GM19238 (cell line): ENCODE data around the gene GSTA5.
"Not testable (repeated sequence)": the region's sequence is repeated elsewhere in the genome, so short reads cannot be mapped to it uniquely, and the experiment has no call there.

Experiments used
- DNase-seq: peaks from one replicate; pipeline ENCODE4 v3.0.0; 2011; ENCODE audit warnings: low spot score; ENCODE audit not compliant: insufficient read length

GSTA5 gene

DNA sequence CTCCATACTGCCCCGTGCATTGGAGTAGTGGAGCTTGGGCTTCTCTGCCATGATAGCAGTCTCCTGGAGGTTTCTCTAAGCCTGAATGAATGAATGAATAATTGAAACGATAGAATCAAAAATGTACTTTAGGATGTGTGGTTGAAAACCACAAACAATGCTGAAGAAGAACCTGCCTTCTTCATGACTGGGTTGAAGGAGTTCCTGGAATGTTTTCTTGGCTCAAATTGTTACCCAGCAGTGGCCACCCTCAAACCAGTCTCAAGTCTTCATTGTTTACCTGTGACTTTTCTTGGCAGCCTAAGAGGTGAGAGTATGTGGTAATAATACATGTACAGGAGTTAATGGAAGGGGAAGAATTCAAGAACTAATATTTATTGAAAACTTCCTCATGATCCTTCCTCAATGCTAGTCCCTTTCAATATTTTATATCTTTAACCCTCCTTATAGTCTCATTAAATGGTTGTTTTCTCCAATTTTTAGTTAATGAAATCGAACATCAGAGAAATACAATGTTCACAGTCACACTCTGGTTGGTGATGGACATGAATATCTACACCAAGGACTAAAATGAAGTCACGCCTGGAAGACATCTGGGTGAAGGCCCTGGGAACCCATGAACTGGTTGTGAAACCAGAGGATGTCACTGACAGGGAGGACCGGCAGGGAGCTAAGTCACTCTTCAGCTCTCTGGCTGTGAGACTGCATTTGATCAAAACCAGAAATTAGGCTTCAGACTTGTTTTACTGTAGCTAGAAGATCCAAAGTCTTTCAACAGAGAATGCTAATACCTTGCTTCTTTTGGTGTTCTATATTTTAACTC, at the start of gene GSTA5:
Gene GSTA5 (minus strand): TSS at position 51 of the 823 bp plus-strand sequence.
- DNase-seq = no peak

DNA sequence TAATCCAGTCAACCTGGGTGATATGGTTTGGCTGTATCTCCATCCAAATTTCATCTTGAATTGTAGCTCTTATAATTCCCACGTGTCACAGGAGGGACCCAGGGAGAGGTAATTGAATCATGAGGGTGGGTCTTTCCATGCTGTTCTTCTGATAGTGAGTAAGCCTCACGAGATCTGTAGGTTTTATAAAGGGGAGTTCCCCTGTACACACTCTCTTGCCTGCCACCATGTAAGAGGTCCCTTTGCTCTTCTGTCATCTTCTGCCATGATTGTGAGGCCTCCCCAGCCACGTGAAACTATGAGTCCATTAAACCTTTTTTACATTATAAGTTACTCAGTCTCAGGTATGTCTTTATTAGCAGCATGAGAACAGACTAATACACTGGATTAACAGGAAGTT, 49.4 kb upstream of the GSTA5 start:
- DNase-seq = no peak

DNA sequence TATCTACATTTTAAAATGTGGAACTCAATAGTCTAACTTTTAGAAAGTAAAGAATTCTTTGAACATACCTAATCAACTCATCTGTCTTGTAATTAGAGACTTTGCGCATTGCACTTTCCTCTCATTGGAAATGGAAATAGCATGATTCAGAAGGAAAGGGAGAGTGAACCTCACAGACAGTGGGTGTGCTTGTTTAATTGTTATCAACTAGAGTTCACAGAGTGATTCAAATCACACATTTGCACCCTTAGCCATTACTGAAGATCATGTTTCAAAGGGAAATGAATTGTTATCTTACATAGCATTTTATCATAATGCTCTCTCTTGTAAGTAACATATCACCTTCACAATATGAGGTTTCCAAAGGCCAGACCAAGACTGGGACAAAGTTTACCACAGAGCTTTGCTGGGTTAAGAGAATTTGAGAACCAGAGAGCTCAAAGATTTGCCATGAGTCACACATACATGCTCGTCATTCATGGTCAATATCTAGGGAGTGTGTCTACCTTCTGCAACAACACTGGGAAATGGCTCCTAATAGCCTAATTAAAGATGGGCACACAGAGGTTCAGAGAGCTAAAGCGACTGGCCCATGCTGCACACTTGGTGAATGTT, 47.4 kb upstream of the GSTA5 start:
- no peak for DNase-seq

DNA sequence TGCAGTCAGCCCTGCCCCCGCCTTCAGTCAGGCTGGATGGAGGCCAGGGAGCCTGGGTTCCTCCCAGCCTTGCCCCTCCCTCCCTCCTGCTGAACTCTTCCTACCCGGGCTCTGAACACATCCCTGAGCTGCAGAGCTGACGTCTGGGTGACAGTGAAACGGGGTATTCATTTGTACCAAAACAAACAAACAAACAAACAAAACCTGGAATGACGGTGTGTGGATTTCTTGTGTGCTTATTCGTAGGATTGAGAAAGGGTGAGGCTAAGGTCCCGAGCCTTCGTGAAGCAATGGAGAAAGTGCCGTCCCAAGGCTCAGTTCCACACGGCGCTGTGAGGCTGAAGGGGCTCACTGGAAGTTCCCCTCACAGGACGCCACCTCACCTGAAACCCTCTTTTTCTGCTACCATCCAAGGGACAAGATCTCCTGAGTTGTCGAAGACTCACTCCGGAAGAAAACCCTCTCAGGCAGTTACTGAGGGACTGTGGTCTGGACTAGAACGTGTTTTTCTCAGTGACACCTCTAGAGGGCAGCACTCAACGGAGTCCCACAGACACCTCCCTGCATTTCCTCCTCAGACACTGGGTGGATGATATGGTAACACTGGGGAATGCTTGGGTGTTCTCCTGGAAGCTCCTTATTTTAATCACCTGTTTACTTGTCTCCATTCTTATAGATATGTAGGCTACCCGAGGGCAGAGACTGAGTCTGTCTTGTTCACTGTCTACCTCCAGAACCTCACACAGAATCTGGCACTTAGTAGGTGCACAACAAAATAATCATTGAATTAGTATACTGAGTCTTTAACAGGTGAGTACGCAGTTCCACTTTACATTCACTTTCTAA, 41.6 kb upstream of the GSTA5 start:
- peak; percentile 54 for DNase-seq

DNA sequence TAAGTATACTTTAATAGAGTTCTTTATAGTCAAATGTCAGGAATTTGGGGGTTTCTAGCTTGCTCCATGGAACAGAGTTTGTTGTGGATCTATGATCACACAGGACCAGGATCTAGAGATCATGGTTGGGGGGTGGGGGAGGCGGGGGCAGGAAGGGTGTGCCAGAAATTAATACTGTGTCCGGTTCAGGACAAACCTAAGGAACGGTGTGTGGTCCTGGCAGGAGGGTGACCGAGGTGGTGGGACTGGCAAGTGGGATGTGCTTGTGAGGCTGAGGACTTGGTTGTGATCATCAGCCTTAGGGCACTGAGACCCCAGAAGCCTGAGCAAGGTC, 41.0 kb upstream of the GSTA5 start:
- no peak for DNase-seq

DNA sequence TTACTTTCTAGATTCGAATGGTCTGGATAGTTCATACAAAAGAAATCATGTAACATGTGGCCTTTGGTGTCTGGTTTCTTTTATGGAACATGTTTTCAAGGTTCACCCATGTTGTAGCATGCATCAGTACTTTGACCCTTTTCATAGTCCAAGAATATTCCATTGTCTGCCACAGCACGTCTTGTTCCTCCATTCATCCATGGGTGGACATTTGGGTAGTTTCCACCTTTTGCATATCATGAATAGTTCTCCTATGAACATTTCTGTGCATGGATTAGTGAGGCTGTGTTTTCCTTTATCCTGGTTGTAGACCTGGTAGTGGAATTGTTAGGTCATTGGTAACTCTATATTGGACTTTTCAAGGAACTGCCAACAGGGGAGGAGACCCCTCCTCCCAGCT, 37.2 kb upstream of the GSTA5 start:
- DNase-seq = no peak

DNA sequence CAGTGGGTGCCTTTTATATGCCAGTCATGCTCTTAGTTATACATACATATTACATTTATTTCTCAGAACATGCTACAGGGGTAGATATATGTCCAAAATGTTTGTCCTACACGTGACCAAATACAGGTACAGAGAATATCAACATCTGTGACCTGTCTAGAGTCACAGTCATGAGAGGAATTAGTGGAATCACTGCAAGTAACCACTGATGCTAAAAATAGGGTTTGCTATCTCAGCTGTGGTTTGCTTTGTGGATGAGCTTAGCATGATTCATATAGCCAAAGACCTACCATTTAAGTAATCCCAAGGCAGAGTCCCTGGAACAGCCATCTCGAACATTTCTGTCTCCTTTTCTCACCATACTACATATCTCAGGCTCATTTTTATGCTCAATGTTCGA, 36.6 kb upstream of the GSTA5 start:
- no peak for DNase-seq

DNA sequence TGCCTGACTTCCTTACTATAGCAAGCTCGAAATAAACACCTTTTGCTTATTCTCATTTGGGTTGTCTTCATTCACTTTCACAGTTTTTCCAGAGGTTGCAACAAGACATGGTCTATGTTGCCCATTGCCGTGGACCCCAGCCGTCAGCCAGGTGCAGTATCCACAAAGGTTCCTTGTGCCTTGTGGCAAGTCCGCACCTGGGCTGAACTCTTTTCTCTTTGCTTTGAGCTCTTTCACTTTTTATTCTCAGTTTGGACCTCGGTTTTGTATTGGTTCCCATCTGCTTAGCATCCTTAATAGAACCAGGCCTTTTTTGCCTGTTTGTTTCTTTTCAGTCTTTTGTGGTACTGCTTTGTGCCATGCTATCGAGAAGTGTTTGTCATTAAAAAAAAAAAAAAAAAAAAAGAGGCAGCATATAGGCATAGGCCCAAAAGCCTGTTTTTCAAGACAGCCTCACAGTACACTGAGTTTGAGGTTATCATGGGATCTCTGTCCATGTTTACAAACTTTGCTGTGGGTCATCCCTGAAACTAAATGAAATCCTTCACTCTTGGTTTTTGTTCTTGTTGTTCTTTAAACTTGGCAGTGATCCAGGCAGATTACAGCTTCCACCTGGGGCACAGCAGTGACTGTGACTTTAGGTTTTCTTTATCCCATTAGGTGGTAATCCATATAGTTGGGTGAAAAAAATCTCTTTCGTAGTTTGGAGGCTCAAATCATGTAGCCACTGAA, 35.6 kb upstream of the GSTA5 start:
- no peak for DNase-seq

DNA sequence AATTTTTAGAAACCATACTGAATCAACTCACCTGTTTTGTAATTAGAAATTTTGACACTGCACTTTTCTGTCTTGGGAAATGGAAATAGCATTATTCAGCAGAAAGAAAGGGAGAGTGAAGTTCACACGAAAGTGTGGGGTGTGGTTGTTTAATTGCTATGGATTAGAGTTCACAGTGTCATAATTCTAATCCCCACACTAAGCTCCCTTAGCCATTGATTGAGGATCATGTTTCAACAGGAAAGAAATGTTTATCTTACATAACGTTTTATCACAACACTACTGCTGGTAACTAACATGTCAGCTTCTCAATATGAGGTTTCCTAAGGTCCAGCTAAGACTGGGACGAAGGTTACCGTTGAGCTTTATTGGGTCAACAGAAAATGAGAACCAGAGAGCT, 31.4 kb upstream of the GSTA5 start:
- DNase-seq = no peak

DNA sequence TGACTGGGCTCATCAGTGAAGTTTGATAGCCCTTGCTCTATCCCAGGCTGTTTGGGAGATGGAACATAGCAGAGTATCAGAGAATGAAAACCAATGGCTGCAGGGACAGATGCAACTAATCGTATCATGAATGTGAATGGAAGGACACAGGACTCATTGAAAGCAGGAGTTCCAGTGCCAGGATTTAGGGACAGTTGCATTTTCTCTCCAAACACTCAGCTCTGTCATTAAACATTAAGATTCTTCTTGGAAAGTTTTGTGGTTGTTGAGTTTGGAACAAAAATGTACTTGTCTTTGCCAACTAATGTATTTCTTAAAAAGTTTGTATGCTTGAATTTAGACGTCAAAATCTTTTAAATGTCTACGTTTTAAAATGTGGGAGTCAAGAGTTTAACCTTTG, 31.0 kb upstream of the GSTA5 start:
- no peak for DNase-seq

DNA sequence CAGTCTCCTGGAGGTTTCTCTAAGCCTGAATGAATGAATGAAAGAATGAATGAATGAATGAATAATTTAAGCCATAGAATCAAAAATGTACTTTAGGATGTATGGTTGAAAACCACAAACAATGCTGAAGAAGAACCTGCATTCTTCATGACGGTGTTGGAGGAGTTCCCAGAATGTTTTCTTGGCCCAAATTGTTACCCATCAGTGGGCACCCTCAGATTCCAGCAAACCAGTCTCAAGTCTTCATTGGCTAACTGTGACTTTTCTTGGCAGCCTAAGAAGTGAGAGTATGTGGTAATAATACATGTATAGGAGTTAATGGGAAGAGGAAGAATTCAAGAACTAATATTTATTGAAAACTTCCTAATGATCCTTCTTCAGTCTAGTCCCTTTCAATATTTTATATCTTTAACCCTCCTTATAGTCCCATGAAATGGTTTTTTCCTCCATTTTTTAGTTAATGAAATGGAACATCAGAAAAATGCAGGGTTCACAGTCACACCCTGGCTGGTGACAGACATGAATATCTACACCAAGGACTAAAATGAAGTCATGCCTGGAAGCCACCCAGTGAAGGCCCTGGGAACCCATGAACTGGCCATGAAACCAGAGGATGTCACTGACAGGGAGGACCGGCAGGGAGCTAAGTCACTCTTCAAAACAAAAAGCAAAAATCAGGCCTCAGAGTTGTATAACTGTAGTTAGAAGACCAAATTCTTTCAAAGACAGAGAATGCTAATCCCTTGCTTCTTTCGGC, 29.9 kb upstream of the GSTA5 start:
- not testable (repeated sequence) for DNase-seq

DNA sequence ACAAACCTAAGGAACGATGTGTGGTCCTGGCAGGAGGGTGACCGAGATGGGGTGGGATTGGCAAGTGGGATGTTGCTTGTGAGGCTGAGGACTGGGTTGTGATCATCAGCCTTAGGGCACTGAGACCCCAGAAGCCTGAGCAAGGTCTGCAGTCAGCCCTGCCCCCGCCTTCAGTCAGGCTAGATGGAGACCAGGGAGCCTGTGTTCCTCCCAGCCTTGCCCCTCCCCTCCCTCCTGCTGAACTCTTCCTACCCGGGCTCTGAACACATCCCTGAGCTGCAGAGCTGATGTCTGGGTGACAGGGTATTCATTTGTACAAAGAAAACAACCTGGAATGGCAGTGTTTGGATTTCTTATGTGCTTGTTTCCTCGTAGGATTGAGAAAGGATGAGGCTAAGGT, 28.3 kb upstream of the GSTA5 start:
- DNase-seq = not testable (repeated sequence)

DNA sequence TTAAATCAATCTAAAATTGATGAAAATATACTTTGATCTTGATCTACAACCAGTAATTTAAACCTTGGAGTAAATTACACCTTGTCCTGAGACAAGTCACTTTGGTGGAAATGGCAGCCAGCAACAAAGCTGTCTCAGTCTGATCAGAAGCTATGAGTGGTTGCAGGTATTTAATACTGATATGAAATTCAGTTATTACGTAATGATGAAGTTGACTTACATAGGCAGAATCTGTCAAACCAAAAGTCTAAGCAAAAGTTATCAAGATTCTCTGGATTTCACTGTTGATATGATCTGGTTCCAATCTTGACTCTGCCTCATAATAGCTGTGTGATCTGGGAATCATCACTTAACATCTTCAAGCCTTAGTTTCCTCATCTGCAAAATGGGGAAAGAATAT, 27.6 kb upstream of the GSTA5 start:
- no peak for DNase-seq

DNA sequence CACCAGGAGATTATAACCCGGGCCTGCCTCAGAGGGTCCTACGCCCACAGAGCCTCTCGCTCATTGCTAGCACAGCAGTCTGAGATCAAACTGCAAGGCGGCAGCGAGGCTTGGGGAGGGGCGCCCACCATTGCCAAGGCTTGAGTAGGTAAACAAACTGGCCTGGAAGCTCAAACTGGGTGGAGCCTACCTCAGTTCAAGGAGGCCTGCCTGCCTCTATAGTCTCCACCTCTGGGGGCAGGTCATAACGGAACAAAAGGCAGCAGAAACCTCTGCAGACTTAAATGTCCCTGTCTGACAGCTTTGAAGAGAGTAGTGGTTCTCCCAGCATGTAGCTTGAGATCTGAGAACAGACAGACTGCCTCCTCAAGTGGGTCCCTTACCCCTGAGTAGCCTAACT, 20.5 kb upstream of the GSTA5 start:
- not testable (repeated sequence) for DNase-seq

DNA sequence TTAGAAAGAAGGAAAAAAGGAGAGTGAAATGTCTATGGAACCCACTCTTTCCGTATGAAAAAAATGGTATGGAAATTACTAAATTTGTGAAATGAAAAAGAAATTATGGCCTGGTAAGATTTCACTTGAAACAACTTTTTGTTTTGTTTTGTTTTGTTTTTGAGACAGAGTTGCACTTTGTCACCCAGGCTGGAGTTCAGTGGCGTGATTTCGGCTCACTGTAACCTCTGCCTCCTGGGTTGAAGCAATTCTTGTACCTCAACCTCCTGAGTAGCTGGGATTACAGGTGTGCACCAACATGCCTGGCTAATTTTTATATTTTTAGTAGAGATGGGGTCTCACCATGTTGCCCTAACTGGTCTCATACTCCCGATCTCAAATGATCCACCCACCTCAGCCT, 17.8 kb upstream of the GSTA5 start:
- DNase-seq = no peak

DNA sequence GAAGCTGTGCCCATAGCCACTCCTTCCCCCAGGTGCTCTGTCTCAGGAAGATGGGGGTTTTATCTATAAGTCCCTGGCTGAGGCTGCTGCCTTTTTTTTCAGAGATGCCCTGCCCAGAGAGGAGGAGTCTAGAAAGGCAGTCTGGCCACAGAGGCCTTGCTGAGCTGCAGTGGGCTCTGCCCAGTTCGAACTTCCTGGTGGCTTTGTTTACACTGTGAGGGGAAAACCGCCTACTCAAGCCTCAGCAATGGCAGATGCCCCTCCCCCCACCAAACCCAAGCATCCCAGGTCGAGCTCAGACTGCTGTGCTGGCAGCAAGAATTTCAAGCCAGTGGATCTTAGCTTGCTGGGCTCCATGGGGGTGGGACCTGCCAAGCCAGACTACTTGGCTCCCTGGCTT, 15.5 kb upstream of the GSTA5 start:
- not testable (repeated sequence) for DNase-seq

DNA sequence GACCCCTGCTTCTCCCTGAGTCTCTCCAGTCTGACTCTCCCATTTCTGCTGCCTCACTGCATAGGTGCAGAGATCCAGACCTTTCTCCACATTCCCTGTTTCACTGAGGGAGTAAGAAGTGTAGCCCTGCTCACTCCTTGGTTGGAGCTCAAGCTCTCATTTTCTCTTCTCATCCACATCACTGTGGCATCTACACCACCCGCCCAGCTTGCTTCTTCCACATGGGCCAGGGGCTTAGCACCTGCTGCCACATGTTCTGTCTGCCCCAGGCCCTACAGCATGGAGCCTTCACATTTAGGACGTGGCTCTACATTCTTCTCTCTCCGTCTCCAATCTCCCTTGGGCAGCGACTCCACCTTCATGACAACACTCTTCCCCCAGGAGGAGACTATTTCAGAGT, 8.5 kb upstream of the GSTA5 start:
- DNase-seq = no peak

DNA sequence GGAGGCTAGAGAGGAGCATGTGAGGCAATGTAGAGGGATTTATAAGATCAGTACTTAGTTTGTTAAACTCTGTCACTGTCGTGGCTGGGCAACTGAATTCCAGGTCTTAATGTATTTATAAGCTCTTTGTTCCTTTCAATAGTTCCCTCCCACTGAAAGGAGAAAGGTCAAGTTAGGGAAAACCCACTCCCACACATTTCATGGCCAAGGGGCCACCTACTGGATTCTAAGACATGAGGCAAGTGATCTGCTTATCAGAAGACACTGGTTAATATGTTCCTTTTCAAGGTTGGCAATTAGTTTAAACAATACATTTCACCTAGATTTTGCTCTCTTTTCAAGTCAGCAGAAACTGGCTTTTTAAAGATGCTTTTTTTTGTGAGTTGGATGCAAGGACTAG, 5.4 kb upstream of the GSTA5 start:
- no peak for DNase-seq

DNA sequence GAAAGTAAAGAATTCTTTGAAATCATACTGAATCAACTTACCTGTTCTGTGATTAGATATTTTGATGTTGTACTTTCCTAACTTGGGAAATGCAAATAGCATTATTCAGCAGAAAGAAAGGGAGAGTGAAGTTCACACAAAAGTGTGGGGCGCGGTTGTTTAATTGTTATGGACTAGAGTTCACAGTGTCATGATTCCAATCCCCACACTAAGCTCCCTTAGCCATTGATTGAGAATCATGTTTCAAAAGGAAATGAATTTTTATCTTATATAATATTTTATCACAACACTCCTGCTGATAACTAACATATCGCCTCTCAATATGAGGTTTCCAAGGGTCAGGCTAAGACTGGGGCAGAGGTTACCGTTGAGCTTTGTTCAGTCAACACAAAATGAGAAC, 3.0 kb upstream of the GSTA5 start:
- no peak for DNase-seq

DNA sequence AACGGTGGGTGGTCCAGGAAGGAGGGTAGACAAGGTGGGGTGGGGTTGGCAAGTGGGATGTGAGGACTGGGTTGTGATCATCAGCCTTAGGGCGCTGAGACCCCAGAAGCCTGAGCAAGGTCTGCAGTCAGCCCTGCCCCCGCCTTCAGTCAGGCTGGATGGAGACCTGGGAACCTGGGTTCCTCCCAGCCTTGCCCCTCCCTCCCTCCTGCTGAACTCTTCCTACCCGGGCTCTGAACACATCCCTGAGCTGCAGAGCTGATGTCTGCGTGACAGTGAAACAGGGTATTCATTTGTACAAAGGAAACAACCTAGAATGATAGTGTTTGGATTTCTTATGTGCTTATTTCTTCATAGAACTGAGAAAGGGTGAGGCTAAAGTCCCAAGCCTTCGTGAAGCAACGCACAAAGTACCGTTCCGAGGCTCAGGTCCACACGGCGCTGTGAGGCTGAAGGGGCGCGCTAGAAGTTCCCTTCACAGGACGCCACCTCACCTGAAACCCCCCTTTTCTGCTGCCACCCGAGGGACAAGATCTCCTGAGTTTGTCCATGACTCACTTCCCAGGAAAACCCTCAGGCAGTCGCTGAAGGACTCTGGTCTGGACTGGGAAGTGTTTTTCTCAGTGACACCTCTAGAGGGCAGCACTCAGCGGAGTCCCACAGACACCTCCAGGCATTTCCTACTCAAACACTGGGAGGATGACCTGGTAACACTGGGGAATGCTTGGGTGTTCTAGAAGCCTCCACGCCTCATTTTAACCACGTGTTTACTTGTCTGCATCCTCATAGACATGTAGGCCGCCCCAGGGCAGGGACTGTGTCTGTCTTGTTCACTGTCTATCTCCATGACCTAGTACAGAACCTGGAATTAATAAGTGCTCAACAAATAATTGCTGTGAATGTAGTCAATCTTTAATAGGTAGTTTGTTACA, 1.2 kb downstream of the GSTA5 start:
- DNase-seq = peak; percentile 28
